H1 (cell line): ENCODE measurements around the gene CHRDL2. TPM values are rescaled to one million over a fixed set of nuclear protein-coding genes. Genes with fewer than 3 reads are reported as not detected.

Source experiments
- CTCF ChIA-PET: fragments of 300-600 bp; sonication (Branson Sonifier 250); formaldehyde crosslinking; loops from one replicate; lab custom pipeline; 2021; ENCODE audit not compliant: partially characterized antibody; lab: Charles Lee
- POLR2A ChIA-PET: fragments of 300-600 bp; sonication (Branson Sonifier 250); formaldehyde crosslinking; loops from one replicate; lab custom pipeline; 2021; ENCODE audit warnings: inconsistent platforms; ENCODE audit not compliant: partially characterized antibody; lab: Charles Lee
- DNase-seq, 2 experiments: peaks; one replicate each; pipeline versions ENCODE4 v3.0.0 to v3.0.0-alpha.2; 2010 to 2022; ENCODE audit warnings: low spot score in 2 of 2, low read depth in 1 of 2, mixed read lengths in 1 of 2
- FAIRE-seq: peaks from 2 replicates; lab custom pipeline; 2011; peaks lifted over from hg19 to GRCh38; lab: Jason Lieb, UNC
- H2AFZ ChIP-seq: 2 replicates; pipeline ENCODE4 v1.8.1; 2012; ENCODE audit warnings: low read length, inconsistent platforms
- H2AK5ac ChIP-seq: 2 replicates; pipeline ENCODE4 v1.6.1; 2013; ENCODE audit warnings: low read depth, low read length
- H2BK120ac ChIP-seq: replicated peaks from 2 replicates; pipeline ENCODE3; 2013; ENCODE audit warnings: low read depth, low read length, inconsistent platforms
- H2BK12ac ChIP-seq: 2 replicates; pipeline ENCODE4 v1.6.1; 2013; ENCODE audit warnings: low read depth, low read length
- H2BK15ac ChIP-seq: 2 replicates; pipeline ENCODE4 v1.6.1; 2013; ENCODE audit warnings: low read length
- H2BK20ac ChIP-seq: 2 replicates; pipeline ENCODE4 v1.6.1; 2013; ENCODE audit warnings: low read length
- H2BK5ac ChIP-seq: 2 replicates; pipeline ENCODE4 v1.6.1; 2013; ENCODE audit warnings: low read depth, low read length
- H3K14ac ChIP-seq: 2 replicates; pipeline ENCODE4 v1.6.1; 2013; ENCODE audit warnings: inconsistent platforms; ENCODE audit not compliant: insufficient read length
- H3K18ac ChIP-seq: 2 replicates; pipeline ENCODE4 v1.6.1; 2013; ENCODE audit warnings: low read length; ENCODE audit errors: extremely low read depth
- H3K23ac ChIP-seq: 2 replicates; pipeline ENCODE4 v1.6.1; 2013; ENCODE audit warnings: inconsistent platforms; ENCODE audit not compliant: insufficient read length
- H3K23me2 ChIP-seq: 2 replicates; pipeline ENCODE4 v1.6.1; 2013; ENCODE audit warnings: low read depth, low read length
- H3K27ac ChIP-seq: 2 replicates; pipeline ENCODE4 v1.6.1; 2011; ENCODE audit warnings: low read depth, low read length, inconsistent platforms
- H3K27me3 ChIP-seq, 4 experiments: replicated peaks in 1 of 4; 1 replicate in 1 of 4; 2 replicates in 3 of 4; pipeline versions ENCODE4 v1.6.1 to v1.8.1; 2011 to 2013; ENCODE audit warnings: low read length in 3 of 4, mild to moderate bottlenecking in 3 of 4, inconsistent platforms in 2 of 4, mixed read lengths in 2 of 4, moderate library complexity in 1 of 4; ENCODE audit not compliant: control insufficient read depth in 3 of 4, insufficient read depth in 3 of 4; ENCODE audit errors: extremely low read depth in 1 of 4
- H3K36me3 ChIP-seq, 4 experiments: 2 replicates each; pipeline versions ENCODE4 v1.6.1 to v1.8.1; 2011 to 2013; ENCODE audit warnings: mild to moderate bottlenecking in 4 of 4, low read length in 3 of 4, moderate library complexity in 2 of 4, control low read depth in 1 of 4, inconsistent platforms in 1 of 4; ENCODE audit not compliant: insufficient read depth in 4 of 4, control insufficient read depth in 2 of 4
- H3K4ac ChIP-seq: replicated peaks from 2 replicates; pipeline ENCODE3; 2013; ENCODE audit warnings: low read length, low read depth, mixed read lengths, inconsistent platforms; ENCODE audit not compliant: insufficient read length
- H3K4me1 ChIP-seq, 4 experiments: replicated peaks in 1 of 4; 1 replicate in 1 of 4; 2 replicates in 3 of 4; pipeline versions ENCODE4 v1.6.1 to v1.8.1; 2011 to 2013; ENCODE audit warnings: low read length in 3 of 4, inconsistent platforms in 2 of 4, mixed read lengths in 1 of 4; ENCODE audit not compliant: insufficient read depth in 4 of 4, control insufficient read depth in 3 of 4
- H3K4me2 ChIP-seq, 2 experiments: 2 replicates each; pipeline versions ENCODE4 v1.6.1 to v1.8.1; 2011 to 2013; ENCODE audit warnings: low read depth in 2 of 2, low read length in 2 of 2, control low read depth in 1 of 2, inconsistent platforms in 1 of 2, mild to moderate bottlenecking in 1 of 2; ENCODE audit not compliant: insufficient read depth in 1 of 2
- H3K4me3 ChIP-seq, 4 experiments: fragments of 200-600, 300-600 bp in 1 of 4; sonication (generic), shearing (Covaris generic), sonication (Bioruptor Twin) in 1 of 4; 2 replicates each; pipeline versions ENCODE4 v1.5.1 to v1.8.1; 2011 to 2016; ENCODE audit warnings: low read length in 4 of 4, low read depth in 3 of 4, control low read depth in 2 of 4, inconsistent platforms in 2 of 4, mild to moderate bottlenecking in 2 of 4, mixed read lengths in 1 of 4, moderate library complexity in 1 of 4; ENCODE audit not compliant: insufficient read depth in 2 of 4; ENCODE audit errors: extremely low read depth in 1 of 4
- H3K56ac ChIP-seq: replicated peaks from 2 replicates; pipeline ENCODE3; 2013; ENCODE audit warnings: low read depth, mild to moderate bottlenecking, mixed read lengths, low read length, inconsistent platforms; ENCODE audit not compliant: insufficient read length
- H3K79me1 ChIP-seq: 2 replicates; pipeline ENCODE4 v1.6.1; 2013; ENCODE audit warnings: low read depth, low read length, control low read depth
- H3K79me2 ChIP-seq, 2 experiments: 2 replicates each; pipeline versions ENCODE4 v1.6.1 to v1.8.1; 2012 to 2013; ENCODE audit warnings: low read length in 2 of 2, mild to moderate bottlenecking in 2 of 2, inconsistent platforms in 1 of 2; ENCODE audit not compliant: insufficient read depth in 2 of 2, control insufficient read depth in 1 of 2
- H3K9ac ChIP-seq, 4 experiments: replicated peaks in 1 of 4; 1 replicate in 1 of 4; 2 replicates in 3 of 4; pipeline versions ENCODE4 v1.6.1 to v1.8.1; 2011 to 2013; ENCODE audit warnings: low read depth in 3 of 4, low read length in 3 of 4, control low read depth in 2 of 4, mild to moderate bottlenecking in 2 of 4, moderate library complexity in 2 of 4, inconsistent platforms in 1 of 4; ENCODE audit errors: extremely low read depth in 1 of 4
- H3K9me3 ChIP-seq, 2 experiments: 2 replicates each; pipeline versions ENCODE4 v1.6.1 to v1.8.1; 2012 to 2013; ENCODE audit warnings: mild to moderate bottlenecking in 2 of 2, moderate library complexity in 2 of 2, control low read depth in 1 of 2, inconsistent platforms in 1 of 2, low read depth in 1 of 2, low read length in 1 of 2, mixed read lengths in 1 of 2; ENCODE audit not compliant: insufficient read depth in 2 of 2
- H4K20me1 ChIP-seq, 2 experiments: replicated peaks in 1 of 2; 2 replicates each; pipeline versions ENCODE3 to v1.8.1; 2011 to 2013; ENCODE audit warnings: inconsistent platforms in 2 of 2, low read length in 2 of 2, mild to moderate bottlenecking in 1 of 2; ENCODE audit not compliant: insufficient read depth in 2 of 2, control insufficient read depth in 1 of 2
- H4K5ac ChIP-seq: 2 replicates; pipeline ENCODE4 v1.6.1; 2013; ENCODE audit warnings: low read length, low read depth, mixed read lengths, inconsistent platforms; ENCODE audit not compliant: insufficient read length
- H4K8ac ChIP-seq: 2 replicates; pipeline ENCODE4 v1.8.0; 2013; ENCODE audit warnings: mild to moderate bottlenecking, moderate library complexity, low read length, inconsistent platforms; ENCODE audit not compliant: insufficient read depth; ENCODE audit errors: extremely low read depth
- H4K91ac ChIP-seq: replicated peaks from 2 replicates; pipeline ENCODE3; 2013; ENCODE audit warnings: low read length, mixed read lengths, inconsistent platforms; ENCODE audit not compliant: insufficient read length
- BACH1 ChIP-seq: IDR thresholded peaks from 2 replicates; pipeline ENCODE4 v1.6.1; 2012; ENCODE audit warnings: low read length, improper control_type of control experiment
- CHD1 ChIP-seq: IDR thresholded peaks from 2 replicates; pipeline ENCODE4 v1.6.1; 2012; ENCODE audit warnings: low read depth, low read length, improper control_type of control experiment
- CHD2 ChIP-seq: IDR thresholded peaks from 2 replicates; pipeline ENCODE4 v1.6.1; 2012; ENCODE audit warnings: low read length, improper control_type of control experiment
- CREB1 ChIP-seq: IDR thresholded peaks from 2 replicates; pipeline ENCODE4 v1.6.1; 2012; ENCODE audit warnings: inconsistent platforms
- KDM4A ChIP-seq: IDR thresholded peaks from one replicate; pipeline ENCODE4 v1.7.1; 2012; ENCODE audit warnings: low read depth, mild to moderate bottlenecking, moderate library complexity, low read length, inconsistent platforms; ENCODE audit not compliant: severe bottlenecking
- KDM5A ChIP-seq: fragments of 200-600 bp; IDR thresholded peaks from 2 replicates; pipeline ENCODE4 v1.7.1; 2012; ENCODE audit warnings: mild to moderate bottlenecking, low read length, inconsistent platforms, mixed read lengths
- MAFK ChIP-seq: IDR thresholded peaks from 2 replicates; pipeline ENCODE4 v1.6.1; 2012; ENCODE audit warnings: low read depth, mild to moderate bottlenecking, improper control_type of control experiment, low read length
- POLR2A ChIP-seq, 2 experiments: IDR thresholded peaks; 1 replicate in 1 of 2; 2 replicates in 1 of 2; pipeline ENCODE4 v1.6.1; 2011; ENCODE audit warnings: low read depth in 2 of 2, low read length in 2 of 2, mild to moderate bottlenecking in 2 of 2; ENCODE audit errors: control extremely low read depth in 1 of 2
- RAD21 ChIP-seq, 2 experiments: IDR thresholded peaks in 1 of 2; conservative IDR thresholded peaks in 1 of 2; 2 replicates each; pipeline ENCODE4 v1.6.1; 2011; ENCODE audit warnings: low read depth in 2 of 2, low read length in 2 of 2, improper control_type of control experiment in 1 of 2, inconsistent platforms in 1 of 2, mild to moderate bottlenecking in 1 of 2, moderate library complexity in 1 of 2
- SAP30 ChIP-seq: fragments of 300-600 bp; sonication (generic); IDR thresholded peaks from 2 replicates; pipeline ENCODE4 v1.7.1; 2012; ENCODE audit warnings: low read length, moderate library complexity, mild to moderate bottlenecking, inconsistent platforms; ENCODE audit not compliant: insufficient read depth, insufficient replicate concordance
- SIN3A ChIP-seq, 2 experiments: IDR thresholded peaks in 1 of 2; conservative IDR thresholded peaks in 1 of 2; 2 replicates each; pipeline ENCODE4 v1.6.1; 2011 to 2012; ENCODE audit warnings: low read length in 2 of 2, improper control_type of control experiment in 1 of 2, low read depth in 1 of 2, mild to moderate bottlenecking in 1 of 2
- SIRT6 ChIP-seq: IDR thresholded peaks from one replicate; pipeline ENCODE4 v1.7.1; 2012; ENCODE audit warnings: low read length, inconsistent platforms
- SIX5 ChIP-seq: IDR thresholded peaks from 2 replicates; pipeline ENCODE4 v1.6.1; 2011; ENCODE audit warnings: mild to moderate bottlenecking, low read depth, low read length
- SP1 ChIP-seq: IDR thresholded peaks from 2 replicates; pipeline ENCODE4 v1.6.1; 2011; ENCODE audit warnings: low read depth, low read length
- SRF ChIP-seq: IDR thresholded peaks from 2 replicates; pipeline ENCODE4 v1.6.1; 2011; ENCODE audit warnings: mild to moderate bottlenecking, low read depth, low read length, moderate library complexity
- polyA plus RNA-seq, 7 experiments: library from polyadenylated mRNA; depleted of rRNA in 3 of 7; stranded (reverse) in 5 of 7; unstranded in 2 of 7; fragments of >200 nt in 5 of 7; fragments of 200-250 nt in 2 of 7; gene quantifications; 1 replicate in 5 of 7; 2 replicates in 1 of 7; 4 replicates in 1 of 7; pipeline versions ENCODE4 v1.2.1 to v1.2.3, GENCODE V29; 2011 to 2013; ENCODE audit warnings: missing spikeins in 2 of 7, mixed read lengths in 2 of 7
- total RNA-seq: library from RNA; stranded (reverse); fragmentation: NEBNext Ultra II Directional; extraction: Animal tissue kit (Norgen Biotek cat#: 25700); gene quantifications from 2 replicates; pipeline ENCODE4 v1.2.1, GENCODE V29; 2021

The CHRDL2 gene
- total and polyA plus RNA-seq, 2 of the 8 experiments (the other 6 are each of a cell fraction or from before 2014, with no cell fraction given) = 0.26 to 0.48 TPM

DNA sequence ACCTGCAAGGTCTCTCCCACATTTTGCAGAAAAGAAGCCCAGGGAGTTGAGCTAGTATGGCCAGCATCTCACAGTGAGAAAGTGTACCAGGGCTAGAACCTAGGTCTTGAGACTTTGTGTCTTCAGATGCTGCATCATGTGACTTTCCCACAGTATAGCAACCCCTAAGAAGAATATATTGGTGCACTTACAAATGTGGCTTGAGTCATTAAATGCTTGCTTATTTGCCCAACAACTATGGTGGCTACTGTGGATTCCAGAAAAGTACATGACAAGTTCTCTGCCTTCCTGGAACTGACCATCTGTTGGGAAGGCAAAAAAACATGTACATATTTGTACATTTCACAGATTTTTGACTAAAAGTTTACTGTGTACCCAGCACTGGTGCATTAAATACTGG lies 83.8 kb downstream of the CHRDL2 start:
- Histone ChIP-seq H3K23me2 (no peaks in the 10 kb centered on the region), H4K8ac (no peak overlapping the region), H2BK5ac (no peak overlapping the region), H3K23ac (no peak overlapping the region), H3K9me3 (no peaks in the 10 kb centered on the region), H2BK12ac (no peak overlapping the region), H3K36me3 (peaks cover 0 to 15% (median 7%) of the 10 kb centered on the region in 4 experiments; a peak in 3 of 8 replicates), H3K4ac (no peak overlapping the region), H3K27ac (no peak overlapping the region), H3K18ac (no peak overlapping the region), H4K5ac (no peak overlapping the region)
- TF ChIP-seq BACH1 = no peak
- no peak for TF ChIP-seq SAP30
- no peak for TF ChIP-seq SIX5
- TF ChIP-seq MAFK = no peak
- TF ChIP-seq CHD2 = no peak
- TF ChIP-seq SRF = no peak
- no peak for TF ChIP-seq CHD1
- TF ChIP-seq POLR2A (IDR thresholded peaks at IDR 0.05; ENCODE audit: control extremely low read depth in 1 of 2, low read depth in 2 of 2, low read length in 2 of 2) = no peak
- TF ChIP-seq SIRT6 = no peak
- TF ChIP-seq SIN3A (conservative IDR thresholded peaks at IDR 0.05 in 1 of 2, IDR thresholded peaks at IDR 0.05 in 1 of 2; ENCODE audit: low read depth in 1 of 2, low read length in 2 of 2) = no peak
- TF ChIP-seq SP1 = no peak
- no peak for TF ChIP-seq KDM5A
- TF ChIP-seq KDM4A = no peak
- no peak for TF ChIP-seq CREB1
- TF ChIP-seq RAD21 (IDR thresholded peaks at IDR 0.05 in 1 of 2, conservative IDR thresholded peaks at IDR 0.05 in 1 of 2; ENCODE audit: low read depth in 2 of 2, low read length in 2 of 2) = no peak
- TF ChIP-seq, all 59 proteins: peak for 0
- CTCF ChIA-PET = interaction anchor here (0.9 to 3.2 kb wide), 2 partner anchors 9 to 12 kb away, joined by 4 to 11 read pairs; no protein-coding TSS in a partner anchor
- Histone ChIP-seq H2BK15ac (no peak overlapping the region), H2BK20ac (no peak overlapping the region), H4K91ac (no peak overlapping the region), H4K20me1 (peaks cover 0 to 2% of the 10 kb centered on the region in 2 experiments), H3K4me1 (peaks cover 0 to 5% (median 2%) of the 10 kb centered on the region in 4 experiments; a peak in 1 of 7 replicates), H2AK5ac (no peak overlapping the region), H3K4me2 (no peak overlapping the region), H3K27me3 (no peaks in the 10 kb centered on the region), H2BK120ac (no peak overlapping the region), H2AFZ (no peak overlapping the region), H3K14ac (no peak overlapping the region), H3K79me2 (no peaks in the 10 kb centered on the region), H3K79me1 (no peaks in the 10 kb centered on the region), H3K56ac (no peak overlapping the region), H3K9ac (no peak overlapping the region), H3K4me3 (no peak overlapping the region)
- DNase-seq (no peak), FAIRE-seq (no peak)
- POLR2A ChIA-PET = no interaction called here
